ENCODE data around the gene OR2T35.

Gene OR2T35

DNA sequence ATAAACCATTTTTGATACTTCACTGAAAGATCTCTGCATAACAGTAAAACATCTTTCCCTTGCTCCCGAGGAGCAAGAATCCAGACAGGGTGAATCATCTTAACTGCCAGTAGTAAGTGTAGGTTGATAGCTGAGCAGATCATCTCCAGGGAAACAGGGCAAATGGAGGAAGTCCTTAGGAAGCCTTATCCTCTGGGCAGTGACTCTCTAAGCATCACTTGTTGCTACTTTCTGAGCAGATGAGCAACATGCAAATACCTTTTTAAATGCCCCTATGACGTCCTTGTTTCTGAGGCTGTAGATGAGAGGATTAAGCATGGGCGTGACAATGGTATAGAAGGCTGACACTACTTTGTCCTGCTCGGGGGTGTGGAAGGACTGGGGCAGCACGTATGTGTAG lies 19.1 kb downstream of the OR2T35 start:
- no peak for DNase-seq (ENCODE audit: low read depth)

DNA sequence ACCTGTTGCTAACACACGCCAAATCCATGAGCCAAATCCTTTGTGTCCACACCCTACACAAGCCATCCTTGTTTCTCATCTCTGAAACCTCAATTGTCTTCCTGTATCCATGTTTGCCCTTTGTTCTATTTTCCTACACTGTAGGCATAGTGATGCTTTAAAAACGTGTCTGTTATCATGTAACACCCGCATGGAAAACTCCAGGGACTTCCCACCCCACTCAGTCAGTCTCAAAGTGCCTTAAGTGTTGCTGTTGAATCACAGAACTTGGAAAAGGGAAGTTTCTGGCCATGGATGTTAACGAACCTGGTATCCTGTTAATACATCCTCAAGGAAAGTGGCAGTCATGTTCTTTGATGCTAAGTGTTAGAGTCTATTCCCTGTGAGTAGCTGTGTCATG lies 19.9 kb downstream of the OR2T35 start:
- no peak for DNase-seq (ENCODE audit: low read depth)

DNA sequence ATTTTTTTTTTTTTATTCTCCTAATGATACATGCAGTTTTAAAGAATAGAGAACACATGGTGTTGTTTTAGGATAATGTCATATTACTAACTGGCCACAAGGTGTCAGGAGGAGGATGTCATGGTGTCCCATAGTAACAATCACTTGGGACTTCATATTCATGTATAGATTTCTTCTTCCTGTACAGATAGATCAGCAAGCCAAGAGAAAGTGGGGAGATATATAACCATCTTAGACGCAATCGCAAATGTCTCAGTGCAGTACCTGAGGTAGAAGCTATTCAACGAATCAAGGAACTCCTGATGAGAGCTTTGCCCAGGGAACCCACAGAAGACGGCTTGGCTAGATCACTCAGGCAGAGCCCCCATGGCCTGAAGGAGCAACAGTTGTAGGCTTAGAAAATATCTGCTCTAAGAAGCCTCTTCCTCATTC lies 22.5 kb downstream of the OR2T35 start:
- no peak for DNase-seq (ENCODE audit: low read depth)

DNA sequence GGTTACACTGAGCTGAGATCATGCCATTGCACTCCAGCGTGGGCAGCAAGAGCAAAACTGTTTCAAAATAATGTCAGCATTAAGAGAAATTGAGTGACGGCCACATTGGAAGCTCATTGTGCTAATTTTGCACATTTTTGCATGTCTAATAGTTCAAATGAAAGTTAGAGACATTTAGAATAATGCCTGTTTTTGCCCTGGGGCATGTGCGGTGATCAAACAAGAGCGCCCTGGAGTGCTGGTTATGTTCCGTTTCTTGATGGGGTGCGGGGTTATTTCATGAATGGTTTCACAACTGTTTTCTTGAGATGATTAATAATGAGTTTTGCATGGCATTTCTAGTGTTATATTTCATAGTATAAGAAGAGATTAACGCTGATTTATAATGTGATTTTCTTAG lies 23.3 kb downstream of the OR2T35 start:
- no peak for DNase-seq (ENCODE audit: low read depth)

DNA sequence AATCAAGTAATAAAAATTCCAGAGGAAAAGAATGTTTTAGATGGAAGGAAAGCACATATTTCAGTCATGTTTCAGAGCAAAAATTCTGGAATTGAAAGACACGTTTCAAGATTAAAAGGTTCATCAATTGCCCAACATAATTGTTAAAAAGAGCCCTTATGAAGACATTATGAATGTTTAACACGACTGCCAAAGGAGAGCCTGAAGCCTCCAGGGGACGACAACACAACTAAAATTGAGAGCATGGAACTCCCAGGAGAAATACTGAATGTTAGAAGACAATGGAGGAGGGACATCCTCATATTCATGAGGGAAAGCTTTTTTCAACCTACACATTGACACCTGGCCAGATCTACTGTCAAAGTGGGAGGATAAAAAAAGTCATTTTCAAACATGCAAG lies 26.2 kb downstream of the OR2T35 start:
- no peak for DNase-seq (ENCODE audit: low read depth)

DNA sequence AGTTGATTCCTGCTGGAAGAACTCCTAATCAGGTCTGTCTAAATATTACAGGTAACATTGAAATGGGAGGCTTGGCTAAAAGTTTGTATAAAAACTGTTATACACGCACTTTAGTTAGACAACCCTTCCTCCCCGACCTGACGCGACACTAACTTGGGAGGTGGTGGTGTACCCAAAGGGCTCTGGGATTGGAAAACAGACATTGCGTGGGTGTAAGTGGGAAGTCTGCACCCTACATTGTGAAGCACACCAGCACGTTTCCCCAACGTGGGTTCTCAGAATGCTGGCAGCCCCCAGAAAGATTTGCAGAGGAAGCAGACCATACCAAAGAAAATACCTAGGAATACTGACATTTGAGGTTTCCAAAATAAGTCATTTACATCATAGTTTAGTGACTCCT lies 27.0 kb downstream of the OR2T35 start:
- no peak for DNase-seq (ENCODE audit: low read depth)

DNA sequence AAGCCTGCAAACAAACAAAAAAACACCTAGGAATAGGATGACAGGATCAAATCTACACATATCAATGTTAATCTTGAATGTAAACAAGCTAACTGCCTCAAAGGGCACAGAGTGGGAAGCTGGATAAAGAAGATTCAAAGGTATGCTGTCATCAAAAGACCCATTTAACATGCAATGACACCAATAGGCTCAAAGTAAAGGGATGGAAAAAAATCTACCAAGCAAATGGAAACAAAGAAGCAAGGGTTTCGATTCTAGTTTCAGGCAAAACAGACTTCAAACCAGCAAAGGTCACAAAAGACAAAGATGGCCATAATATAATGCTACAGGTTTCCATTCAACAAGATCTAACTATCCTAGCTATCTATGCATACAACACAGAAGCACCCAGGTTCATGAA lies 31.3 kb downstream of the OR2T35 start:
- DNase-seq (ENCODE audit: low read depth): no peak

DNA sequence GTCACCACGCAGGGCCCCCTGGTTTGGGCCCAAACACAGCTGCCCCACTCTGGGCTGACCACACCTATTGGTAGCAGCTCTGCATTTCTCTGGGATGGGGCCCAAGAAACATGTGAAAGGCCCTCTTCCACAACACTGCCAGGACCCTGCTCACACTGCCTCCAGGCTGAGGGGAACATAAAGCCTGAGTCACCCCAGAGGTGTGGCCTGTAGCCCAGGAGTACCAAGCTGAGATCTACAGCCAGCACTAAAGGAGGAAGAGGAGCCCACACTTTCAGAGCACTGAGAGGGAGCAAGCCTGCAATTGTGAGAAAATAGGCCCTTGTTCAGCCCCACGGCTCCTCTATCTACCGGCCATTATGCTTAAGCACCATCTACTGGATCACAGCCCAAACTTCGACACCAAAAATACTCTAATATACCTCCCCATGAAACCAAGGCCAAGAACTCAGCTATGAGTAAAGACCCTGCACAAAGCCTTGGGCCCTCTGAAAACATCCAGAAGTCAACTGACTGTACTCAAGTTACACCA lies 33.1 kb downstream of the OR2T35 start:
- no peak for DNase-seq (ENCODE audit: low read depth)

DNA sequence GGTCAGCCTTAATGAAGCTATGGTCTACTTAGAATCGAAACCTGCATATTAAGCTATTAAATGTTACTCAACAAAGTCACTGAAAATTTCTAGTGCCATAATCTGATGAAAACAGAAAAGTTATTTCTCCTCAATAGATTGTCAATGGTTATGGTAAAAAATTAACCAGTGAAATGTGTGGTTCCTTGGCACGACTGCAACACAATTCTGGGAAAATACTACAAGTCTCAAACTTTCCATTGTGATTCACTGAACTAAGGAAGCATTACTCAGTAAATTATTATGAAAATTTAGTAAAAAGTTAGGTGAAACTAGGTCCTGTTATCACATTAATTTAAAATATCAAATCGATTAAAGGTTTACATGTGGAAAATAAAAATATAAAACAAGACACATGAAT lies 34.8 kb downstream of the OR2T35 start:
- no peak for DNase-seq (ENCODE audit: low read depth)

DNA sequence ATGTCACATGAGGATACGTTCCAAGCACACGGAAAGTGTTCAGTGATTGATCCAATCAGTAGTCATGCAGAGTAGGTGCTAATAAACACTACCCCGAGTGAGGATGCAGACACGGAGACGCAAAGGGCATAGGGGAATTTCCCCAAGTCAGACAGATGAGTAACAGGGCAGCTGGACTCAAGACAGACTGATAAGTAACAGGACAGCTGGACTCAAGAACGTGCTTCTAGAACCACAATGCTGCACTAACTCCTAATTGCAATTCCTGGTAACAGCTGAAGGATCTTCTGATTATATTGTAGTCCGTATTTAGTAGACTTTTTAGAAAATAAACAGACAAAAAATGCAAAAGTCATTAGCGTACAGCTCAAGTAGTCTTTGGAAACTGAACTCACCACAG lies 45.7 kb downstream of the OR2T35 start:
- DNase-seq (ENCODE audit: low read depth): no peak

DNA sequence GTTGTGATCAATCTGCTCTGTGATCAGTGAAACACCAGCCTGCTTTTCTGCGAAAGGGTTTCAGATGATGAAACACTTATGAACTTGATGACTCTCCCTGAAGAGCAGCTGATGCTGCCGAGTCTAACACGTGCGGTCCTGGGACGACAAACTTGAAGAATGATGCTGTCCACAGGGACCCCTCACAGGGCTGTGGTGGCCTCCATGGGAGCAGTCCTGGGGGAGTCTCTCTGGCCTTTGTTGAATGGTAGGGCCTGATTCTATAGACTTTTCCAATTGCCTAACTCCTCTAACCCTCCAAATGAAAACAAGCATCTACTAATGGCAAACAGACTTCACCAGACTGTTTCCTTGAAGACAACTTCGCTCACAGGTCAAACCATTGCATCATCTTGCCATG lies 47.5 kb downstream of the OR2T35 start, which contains the start of gene OR2T10:
Gene OR2T10 (minus strand): TSS at position 112 of the 400 bp plus-strand sequence. CDS start 3,932 bp downstream, outside the sequence.
- DNase-seq (ENCODE audit: low read depth): no peak

DNA sequence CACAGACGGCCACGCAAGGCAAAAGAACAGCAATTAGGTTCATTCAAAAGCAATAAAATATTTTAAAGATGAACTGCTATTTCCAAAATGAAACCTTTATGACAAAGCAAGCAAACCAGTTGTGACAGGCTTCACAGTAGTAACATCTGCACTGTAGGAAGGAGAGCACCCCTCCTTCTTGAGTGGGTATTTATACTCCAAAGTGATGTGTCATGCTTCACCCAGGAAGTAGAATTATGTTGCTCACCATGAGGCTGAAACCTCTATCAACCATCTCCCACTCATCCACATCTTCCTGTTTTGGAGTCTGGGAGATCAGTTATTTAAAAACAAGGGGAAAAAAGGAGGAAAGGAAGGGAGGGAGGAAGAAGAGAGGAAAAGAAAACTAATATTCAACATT lies 48.5 kb downstream of the OR2T35 start:
- DNase-seq (ENCODE audit: low read depth): no peak

DNA sequence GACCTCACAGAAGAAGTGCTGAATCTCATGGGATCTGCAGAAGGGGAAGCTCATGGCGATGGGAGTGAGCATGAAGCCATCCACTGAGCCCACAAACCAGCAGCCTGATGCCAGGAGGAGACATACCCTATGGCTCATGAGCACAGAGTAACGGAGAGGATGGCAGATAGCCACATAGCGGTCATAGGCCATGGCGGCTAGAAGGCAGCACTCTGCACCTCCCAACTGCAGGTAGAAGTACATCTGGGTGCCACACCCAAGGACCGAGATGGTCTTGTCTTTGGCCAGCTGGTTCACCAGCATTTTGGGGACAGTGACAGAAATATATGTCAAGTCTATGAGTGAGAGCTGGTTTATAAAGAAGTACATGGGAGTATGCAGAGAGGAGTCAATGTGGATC lies 51.9 kb downstream of the OR2T35 start:
- no peak for DNase-seq (ENCODE audit: low read depth)

DNA sequence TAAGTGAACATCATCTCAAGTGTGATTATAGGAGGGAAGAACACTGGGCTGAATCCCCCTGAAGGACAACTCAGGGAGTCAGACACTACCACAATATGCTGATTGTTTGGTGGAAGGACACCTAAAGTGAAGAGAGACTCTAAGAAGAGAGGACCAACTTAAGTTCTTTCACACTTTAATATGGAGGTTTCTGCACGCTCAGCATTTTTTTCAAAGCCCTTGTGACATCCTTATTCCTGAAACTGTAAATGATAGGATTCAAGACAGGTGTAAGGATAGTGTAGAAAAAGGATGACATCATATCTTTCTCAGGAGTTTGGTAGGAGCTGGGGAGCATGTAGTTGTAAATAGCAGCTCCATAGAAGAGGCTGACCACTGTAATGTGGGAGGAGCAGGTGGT lies 52.4 kb downstream of the OR2T35 start:
- DNase-seq (ENCODE audit: low read depth): no peak

DNA sequence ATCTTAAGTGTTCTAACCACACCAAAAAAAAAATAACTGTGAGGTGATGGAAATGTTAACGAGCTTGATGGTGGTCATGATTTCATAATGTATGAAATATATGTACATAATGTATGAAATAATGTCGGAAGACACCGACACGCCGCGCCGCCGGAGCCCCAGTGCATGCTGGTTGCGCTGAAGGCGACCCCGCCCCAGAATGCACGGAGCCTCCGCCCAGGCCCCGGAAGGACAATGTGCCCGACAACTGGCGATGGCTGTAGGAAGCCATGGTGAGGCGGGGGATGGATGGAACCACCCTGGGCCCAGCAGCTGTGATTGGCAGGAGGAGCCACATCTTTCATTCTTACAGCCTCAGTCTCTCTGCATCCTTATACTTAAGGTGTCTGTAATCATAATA lies 55.0 kb downstream of the OR2T35 start:
- no peak for DNase-seq (ENCODE audit: low read depth)

DNA sequence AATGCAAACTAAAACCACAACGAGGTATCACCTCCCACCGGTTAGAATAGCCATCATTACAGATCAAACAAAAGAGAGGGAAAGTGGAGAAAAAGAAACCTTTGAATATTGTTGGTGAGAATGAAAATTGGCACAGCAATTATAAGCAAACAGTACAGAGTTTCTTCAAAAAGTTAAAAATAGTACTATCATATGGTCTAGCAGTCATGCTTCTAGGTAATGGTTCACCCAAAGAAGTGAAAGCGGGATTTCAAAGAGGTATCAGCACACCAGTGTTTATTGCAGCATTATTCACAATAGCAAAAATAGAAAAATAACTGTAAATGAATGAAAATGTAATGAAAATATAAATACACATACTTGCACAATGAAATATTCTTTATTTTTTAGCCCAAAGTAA lies 55.7 kb downstream of the OR2T35 start:
- DNase-seq (ENCODE audit: low read depth): no peak

All from fibroblast of the conjunctiva (primary cell).